Measurements from ENCODE around the gene VWA5B1. TPM values are rescaled to one million over a fixed set of nuclear protein-coding genes. Genes with fewer than 3 reads are reported as not detected.

Gene VWA5B1
- total RNA-seq, 3 donors from 2014 or later = 0.16 to 2.1 (median 0.80) TPM

DNA sequence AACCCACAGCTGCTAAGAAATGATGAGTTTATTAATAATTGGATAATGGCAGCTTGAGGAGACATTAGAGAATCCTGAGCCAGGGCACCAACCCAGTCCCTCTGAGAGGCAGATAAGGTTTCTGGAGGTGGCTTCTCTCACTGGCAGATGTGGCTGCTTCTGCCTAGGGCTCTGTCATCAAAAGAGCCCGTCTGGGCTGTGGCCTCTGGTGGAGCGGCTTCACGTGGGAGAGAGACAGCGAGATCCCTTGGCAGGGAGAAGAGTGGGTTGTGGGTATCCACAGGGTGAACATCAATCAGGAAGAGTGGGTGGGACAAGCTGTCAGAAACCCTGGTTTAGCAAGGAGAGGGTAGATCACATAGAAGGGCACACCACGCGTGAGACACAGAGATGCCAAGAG is 30.0 kb downstream of the VWA5B1 start:
- intact Hi-C loops (cut with DNase I, micrococcal nuclease) = no loop called here
- TF ChIP-seq, protein P1, sequence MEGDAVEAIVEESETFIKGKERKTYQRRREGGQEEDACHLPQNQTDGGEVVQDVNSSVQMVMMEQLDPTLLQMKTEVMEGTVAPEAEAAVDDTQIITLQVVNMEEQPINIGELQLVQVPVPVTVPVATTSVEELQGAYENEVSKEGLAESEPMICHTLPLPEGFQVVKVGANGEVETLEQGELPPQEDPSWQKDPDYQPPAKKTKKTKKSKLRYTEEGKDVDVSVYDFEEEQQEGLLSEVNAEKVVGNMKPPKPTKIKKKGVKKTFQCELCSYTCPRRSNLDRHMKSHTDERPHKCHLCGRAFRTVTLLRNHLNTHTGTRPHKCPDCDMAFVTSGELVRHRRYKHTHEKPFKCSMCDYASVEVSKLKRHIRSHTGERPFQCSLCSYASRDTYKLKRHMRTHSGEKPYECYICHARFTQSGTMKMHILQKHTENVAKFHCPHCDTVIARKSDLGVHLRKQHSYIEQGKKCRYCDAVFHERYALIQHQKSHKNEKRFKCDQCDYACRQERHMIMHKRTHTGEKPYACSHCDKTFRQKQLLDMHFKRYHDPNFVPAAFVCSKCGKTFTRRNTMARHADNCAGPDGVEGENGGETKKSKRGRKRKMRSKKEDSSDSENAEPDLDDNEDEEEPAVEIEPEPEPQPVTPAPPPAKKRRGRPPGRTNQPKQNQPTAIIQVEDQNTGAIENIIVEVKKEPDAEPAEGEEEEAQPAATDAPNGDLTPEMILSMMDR (IDR thresholded peaks at IDR 0.05) = no peak
- DNase-seq (no peak), ATAC-seq (no peak)
- Histone ChIP-seq H3K4me1 (ENCODE audit: low read depth) (no peaks in the 10 kb centered on the region), H3K36me3 (ENCODE audit: low read depth) (no peaks in the 10 kb centered on the region), H3K4me3 (no peak overlapping the region), H3K9me3 (no peaks in the 10 kb centered on the region)

DNA sequence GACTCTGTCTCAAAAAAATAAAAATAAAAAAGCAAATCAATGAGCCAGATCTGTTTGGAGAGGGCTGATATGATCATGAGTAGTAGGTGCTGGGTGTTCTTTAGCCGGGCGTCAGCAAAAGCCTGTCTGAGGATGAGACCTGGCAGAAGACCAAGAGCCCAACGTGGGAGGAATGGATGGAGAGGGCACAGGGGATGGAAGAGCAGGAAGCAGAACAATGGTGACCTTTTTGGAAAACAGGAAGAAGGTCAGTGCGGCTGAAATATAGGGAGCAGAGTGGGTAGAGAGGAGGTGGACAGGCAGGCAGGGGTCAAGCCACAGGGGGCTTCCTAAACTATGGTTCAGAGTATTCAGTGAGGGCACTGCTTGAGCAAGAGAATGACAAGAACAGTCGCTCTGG is 30.9 kb downstream of the VWA5B1 start:
- no peak overlapping the region for H3K4me3 ChIP-seq
- no peak for DNase-seq
- H3K36me3 ChIP-seq (ENCODE audit: low read depth) = no peaks in the 10 kb centered on the region
- intact Hi-C loops (cut with DNase I, micrococcal nuclease) = no loop called here
- no peaks in the 10 kb centered on the region for H3K9me3 ChIP-seq
- no peak for ATAC-seq
- no peaks in the 10 kb centered on the region for H3K4me1 ChIP-seq (ENCODE audit: low read depth)
- TF ChIP-seq, protein P1 (IDR thresholded peaks at IDR 0.05) = no peak

DNA sequence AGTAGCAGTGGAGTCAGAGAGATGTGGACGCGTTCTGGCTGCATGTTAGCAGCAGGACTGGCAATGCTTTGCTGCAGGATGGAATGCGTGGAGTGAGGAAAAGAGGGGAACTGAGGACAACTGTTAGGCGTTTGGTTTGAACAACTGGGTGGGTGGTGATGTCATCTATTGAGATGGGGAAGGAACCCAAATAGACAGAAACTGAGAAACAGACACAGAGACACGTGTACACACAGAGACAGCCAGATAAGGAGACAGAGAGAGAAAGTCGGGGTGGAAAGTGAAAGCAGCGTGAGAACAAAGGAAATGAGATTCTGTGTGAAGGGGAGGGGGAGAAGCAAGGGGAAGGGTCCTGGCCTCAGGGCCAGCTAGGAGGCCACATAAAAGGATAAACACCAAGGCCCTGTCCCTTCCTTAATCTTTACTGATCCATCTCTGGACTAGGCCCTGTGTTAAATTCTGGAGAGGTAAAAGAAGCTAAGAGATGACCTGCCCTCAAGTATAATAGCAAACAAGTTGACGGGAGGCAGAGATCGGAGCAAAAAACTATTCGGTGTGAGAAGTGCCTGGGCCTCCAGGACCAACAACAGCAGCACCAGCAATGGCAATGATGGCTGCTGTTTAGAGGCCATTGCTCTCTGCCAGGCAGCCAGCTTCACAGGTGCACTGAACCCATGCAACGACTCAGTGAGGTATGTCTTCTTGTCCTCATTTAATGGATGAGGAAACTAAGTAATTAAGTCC is 31.6 kb downstream of the VWA5B1 start:
- no peaks in the 10 kb centered on the region for H3K4me1 ChIP-seq (ENCODE audit: low read depth)
- no peaks in the 10 kb centered on the region for H3K36me3 ChIP-seq (ENCODE audit: low read depth)
- TF ChIP-seq, protein P1 (IDR thresholded peaks at IDR 0.05) = no peak
- H3K4me3 ChIP-seq = no peak overlapping the region
- ATAC-seq (peak; percentile 24), DNase-seq (no peak)
- no peaks in the 10 kb centered on the region for H3K9me3 ChIP-seq
- intact Hi-C loops (cut with DNase I, micrococcal nuclease) = no loop called here

DNA sequence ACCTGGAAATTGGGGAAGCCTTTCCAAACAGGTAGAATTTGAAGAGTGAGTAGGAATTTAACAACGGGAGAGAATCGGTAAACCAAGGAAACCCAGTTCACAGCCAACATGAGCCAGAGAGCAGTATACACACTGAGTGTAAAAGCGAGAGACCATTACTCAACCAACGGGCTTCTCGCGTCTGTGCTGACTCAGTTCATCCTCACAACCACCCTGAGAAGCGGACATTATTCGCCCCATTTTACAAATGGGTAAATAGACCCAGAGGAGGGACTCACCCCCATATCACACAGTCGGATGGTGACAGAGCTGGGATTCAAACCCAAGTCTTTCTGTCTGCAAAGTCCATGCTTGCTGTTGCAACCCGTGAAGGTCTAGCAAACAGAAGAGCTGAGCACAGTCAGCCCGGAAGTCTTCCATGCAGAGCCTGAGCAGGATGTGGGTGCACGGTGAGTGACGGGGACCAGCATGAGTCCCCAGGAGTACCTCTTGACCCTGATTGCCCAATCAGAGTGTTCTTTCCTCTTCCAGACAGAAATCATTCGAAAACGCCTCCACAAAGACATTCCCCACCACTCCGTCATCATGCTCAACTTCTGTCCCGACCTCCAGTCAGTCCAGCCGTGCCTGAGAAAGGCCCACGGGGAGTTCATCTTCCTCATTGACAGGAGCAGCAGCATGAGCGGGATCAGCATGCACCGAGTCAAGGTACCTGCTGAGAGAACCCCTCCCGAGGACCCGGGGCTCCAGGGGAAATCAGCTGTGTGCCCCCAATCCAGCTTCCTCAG is 32.3 kb downstream of the VWA5B1 start:
- H3K4me3 ChIP-seq = no peak overlapping the region
- ATAC-seq (peak; percentile 41), DNase-seq (no peak)
- H3K9me3 ChIP-seq = no peaks in the 10 kb centered on the region
- no peaks in the 10 kb centered on the region for H3K4me1 ChIP-seq (ENCODE audit: low read depth)
- intact Hi-C loops (cut with DNase I, micrococcal nuclease) = no loop called here
- TF ChIP-seq, protein P1 (IDR thresholded peaks at IDR 0.05) = no peak
- H3K36me3 ChIP-seq (ENCODE audit: low read depth) = no peaks in the 10 kb centered on the region

DNA sequence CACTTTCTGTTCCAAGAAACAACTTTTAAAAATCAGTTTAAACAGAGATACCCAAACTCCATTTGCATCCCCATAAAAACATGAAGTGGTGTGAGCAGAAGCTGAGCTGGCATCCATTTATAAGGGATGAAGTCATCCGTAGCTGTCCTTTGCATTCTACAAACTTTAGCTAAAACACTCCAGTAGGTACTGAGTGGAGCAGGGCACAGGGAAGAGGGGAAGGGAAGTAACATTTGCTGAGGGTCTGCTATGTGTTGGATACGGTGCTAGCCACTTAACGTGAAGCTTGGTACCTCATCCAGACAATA is 32.9 kb downstream of the VWA5B1 start:
- DNase-seq (no peak), ATAC-seq (no peak)
- TF ChIP-seq, protein P1 (IDR thresholded peaks at IDR 0.05) = no peak
- Histone ChIP-seq H3K4me3 (no peak overlapping the region), H3K36me3 (ENCODE audit: low read depth) (no peaks in the 10 kb centered on the region), H3K4me1 (ENCODE audit: low read depth) (no peaks in the 10 kb centered on the region), H3K9me3 (no peaks in the 10 kb centered on the region)
- intact Hi-C loops (cut with DNase I, micrococcal nuclease) = no loop called here

Data from mucosa of descending colon (tissue), 3 donors.